HCT116 (cell line): ENCODE data around the gene SPTB. TPM values are rescaled to one million over a fixed set of nuclear protein-coding genes. Genes with fewer than 3 reads are reported as not detected.

ENCODE experiments used
- ATAC-seq: fragments of 200-7000 bp; cut with Tn5 transposase; 2 replicates; pipeline ENCODE4 v1.9.1; 2020; ENCODE audit warnings: mild to moderate bottlenecking, moderate library complexity
- BruUV-seq: library from RNA; stranded (reverse); fragments of 400-500 nt; replicated peaks from 2 replicates; lab custom pipeline; 2021; lab: Mats Ljungman, UMichigan
- CTCF ChIA-PET: fragments of 300-600 bp; sonication (Branson Sonifier 250); formaldehyde crosslinking; loops from one replicate; lab custom pipeline; 2021; ENCODE audit warnings: antibody characterized with exemption; lab: Charles Lee
- POLR2A ChIA-PET: fragments of 300-600, 350-600 bp; sonication (Branson Sonifier 250); formaldehyde crosslinking; loops from one replicate; lab custom pipeline; 2021; ENCODE audit warnings: antibody characterized with exemption; lab: Charles Lee
- RAD21 ChIA-PET, 2 experiments: fragments of 300-600 bp; sonication (Branson Sonifier 250); formaldehyde crosslinking; loops; one replicate each; lab custom pipeline; 2023; ENCODE audit warnings: low total read pairs in 2 of 2; ENCODE audit not compliant: uncharacterized antibody in 2 of 2, unreplicated experiment in 2 of 2, low non-redundant PET in 1 of 2; lab: Charles Lee
- DNase-seq: peaks from one replicate; pipeline ENCODE4 v3.0.0-alpha.2; 2010; ENCODE audit warnings: low read depth, low spot score
- H2AFZ ChIP-seq: fragments of 200-600 bp; shearing (Covaris generic), sonication (generic); 2 replicates; pipeline ENCODE4 v1.6.1; 2017; ENCODE audit warnings: low read depth, mixed run types, mixed read lengths, antibody characterized with exemption, low read length; ENCODE audit not compliant: poor library complexity, severe bottlenecking
- H3K27ac ChIP-seq: 2 replicates; pipeline ENCODE4 v1.5.1; 2012; ENCODE audit warnings: low read depth, low read length
- H3K27me3 ChIP-seq: fragments of 200-600 bp; sonication (generic); 2 replicates; pipeline ENCODE4 v1.6.1; 2016; ENCODE audit warnings: mixed run types, low read length, mixed read lengths; ENCODE audit not compliant: insufficient read depth
- H3K36me3 ChIP-seq, 2 experiments: fragments of 200-500 bp in 1 of 2; fragments of 200-600 bp in 1 of 2; sonication (Bioruptor generic) in 1 of 2; sonication (generic) in 1 of 2; 2 replicates each; pipeline versions ENCODE4 v1.5.1 to v1.6.1; 2014 to 2016; ENCODE audit warnings: low read length in 2 of 2, inconsistent platforms in 1 of 2, mixed read lengths in 1 of 2, mixed run types in 1 of 2; ENCODE audit not compliant: insufficient read depth in 2 of 2, control insufficient read depth in 1 of 2
- H3K4me1 ChIP-seq, 2 experiments: fragments of 200-600 bp in 1 of 2; sonication (generic) in 1 of 2; 2 replicates each; pipeline versions ENCODE4 v1.5.1 to v1.6.1; 2012 to 2017; ENCODE audit warnings: low read length in 2 of 2, inconsistent platforms in 1 of 2, mild to moderate bottlenecking in 1 of 2, mixed read lengths in 1 of 2, mixed run types in 1 of 2, moderate library complexity in 1 of 2; ENCODE audit not compliant: insufficient read depth in 2 of 2, control insufficient read depth in 1 of 2
- H3K4me2 ChIP-seq: fragments of 200-600 bp; sonication (generic); 2 replicates; pipeline ENCODE4 v1.6.1; 2017; ENCODE audit warnings: mixed run types, low read length, mixed read lengths
- H3K4me3 ChIP-seq, 2 experiments: fragments of 200-600 bp in 1 of 2; sonication (generic) in 1 of 2; replicated peaks in 1 of 2; 2 replicates each; pipeline ENCODE4 v1.5.1; 2011 to 2016; ENCODE audit warnings: low read length in 2 of 2, control low read depth in 1 of 2, low read depth in 1 of 2, mild to moderate bottlenecking in 1 of 2, mixed read lengths in 1 of 2, mixed run types in 1 of 2
- H3K79me2 ChIP-seq: fragments of 200-600 bp; sonication (generic); 2 replicates; pipeline ENCODE4 v1.6.1; 2017; ENCODE audit warnings: mild to moderate bottlenecking, mixed run types, low read length, moderate library complexity, mixed read lengths; ENCODE audit not compliant: insufficient read depth
- H3K9ac ChIP-seq: fragments of 200-600 bp; sonication (generic); 2 replicates; pipeline ENCODE4 v1.6.1; 2016; ENCODE audit warnings: low read length, mixed read lengths
- H3K9me2 ChIP-seq: fragments of 200-600 bp; sonication (generic), shearing (Covaris generic); 2 replicates; pipeline ENCODE4 v1.6.1; 2017; ENCODE audit warnings: mixed run types, mild to moderate bottlenecking, moderate library complexity; ENCODE audit not compliant: insufficient read depth
- H3K9me3 ChIP-seq, 2 experiments: fragments of 200-500 bp in 1 of 2; fragments of 200-600 bp in 1 of 2; sonication (Bioruptor generic) in 1 of 2; sonication (generic) in 1 of 2; 2 replicates each; pipeline ENCODE4 v1.6.1; 2014 to 2017; ENCODE audit warnings: low read length in 2 of 2, mixed read lengths in 2 of 2, inconsistent platforms in 1 of 2, low read depth in 1 of 2, mild to moderate bottlenecking in 1 of 2, mixed run types in 1 of 2, moderate library complexity in 1 of 2; ENCODE audit not compliant: control insufficient read depth in 1 of 2, insufficient read depth in 1 of 2
- H4K20me1 ChIP-seq: fragments of 200-600 bp; sonication (generic), shearing (Covaris generic); 2 replicates; pipeline ENCODE4 v1.6.1; 2017; ENCODE audit warnings: mixed run types, mild to moderate bottlenecking, moderate library complexity; ENCODE audit not compliant: insufficient read depth
- CEBPB ChIP-seq: IDR thresholded peaks from 2 replicates; pipeline ENCODE4 v1.6.1; 2012; ENCODE audit warnings: low read depth
- POLR2A ChIP-seq: IDR thresholded peaks from 2 replicates; pipeline ENCODE4 v1.7.0; 2011; ENCODE audit warnings: borderline replicate concordance; ENCODE audit not compliant: insufficient read depth, insufficient read length; ENCODE audit errors: extremely low read depth
- RAD21 ChIP-seq: IDR thresholded peaks from 2 replicates; pipeline ENCODE4 v1.6.1; 2012; ENCODE audit warnings: low read depth, mild to moderate bottlenecking
- SIN3A ChIP-seq: IDR thresholded peaks from 2 replicates; pipeline ENCODE4 v1.6.1; 2012; ENCODE audit warnings: low read depth
- SP1 ChIP-seq: IDR thresholded peaks from 2 replicates; pipeline ENCODE4 v1.6.1; 2012; ENCODE audit warnings: low read depth
- intact Hi-C: fragments of 100-400 bp; cut with micrococcal nuclease; formaldehyde crosslinking; loops from 2 replicates; pipeline ENCODE4 v1.10.0; 2022
- total RNA-seq: library from RNA; stranded (reverse); gene quantifications from one replicate; pipeline ENCODE4 v1.2.1, GENCODE V29; 2021; ENCODE audit not compliant: unreplicated experiment
- TF ChIP-seq, protein P1 (sequence below), 3 experiments: fragments of 200-600 bp in 1 of 3; sonication (generic) in 1 of 3; IDR thresholded peaks in 2 of 3; conservative IDR thresholded peaks in 1 of 3; 2 replicates each; pipeline ENCODE4 v1.5.1; 2012 to 2017; ENCODE audit warnings: low read depth in 2 of 3, low read length in 2 of 3, antibody characterized with exemption in 1 of 3, borderline replicate concordance in 1 of 3, control low read depth in 1 of 3, mild to moderate bottlenecking in 1 of 3, mixed read lengths in 1 of 3, mixed run types in 1 of 3, moderate library complexity in 1 of 3; ENCODE audit not compliant: insufficient read depth in 1 of 3

Gene SPTB
- total RNA-seq, 1 experiment from 2014 or later: 4.2 TPM

DNA sequence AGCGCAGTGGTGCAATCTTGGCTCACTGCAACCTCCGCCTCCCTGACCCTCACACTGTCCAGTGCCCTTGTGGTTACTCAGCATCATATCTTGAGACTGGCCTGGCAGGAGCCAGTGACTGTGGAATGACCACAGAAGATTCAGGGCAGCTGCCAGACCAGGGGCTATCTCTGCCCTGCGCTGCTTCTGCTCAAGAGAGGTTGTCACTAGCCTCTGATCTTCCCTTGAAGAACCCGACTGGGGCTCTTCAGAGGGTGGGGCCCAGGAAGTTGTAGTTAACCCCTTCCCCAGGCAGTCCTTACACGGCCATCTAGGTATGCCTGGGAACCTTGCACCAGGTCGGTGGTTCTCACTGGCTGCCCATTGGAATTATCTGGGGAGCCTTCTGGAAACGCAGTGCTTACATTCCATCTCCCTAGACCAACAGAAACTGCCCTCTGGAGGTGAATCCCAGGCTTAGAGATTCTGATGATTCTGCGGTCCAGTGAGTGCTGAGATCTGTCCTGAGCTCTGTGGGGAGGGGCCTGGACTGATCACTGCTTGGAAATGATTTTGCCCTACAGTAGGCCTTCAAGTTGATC, 134.1 kb downstream of the SPTB start:
- intact Hi-C loops: no loop called here
- POLR2A ChIA-PET: no interaction called here
- BruUV-seq: no TSS peak
- H3K9me2 ChIP-seq: no peaks in the 10 kb centered on the region
- no peaks in the 10 kb centered on the region for H3K4me1 ChIP-seq
- no peak overlapping the region for H2AFZ ChIP-seq
- H3K27ac ChIP-seq: no peak overlapping the region
- no peak overlapping the region for H3K4me2 ChIP-seq
- no peaks in the 10 kb centered on the region for H3K79me2 ChIP-seq
- CTCF ChIA-PET: no interaction called here
- TF ChIP-seq SIN3A (no peak), RAD21 (peak; percentile 56)
- TF ChIP-seq, protein P1, sequence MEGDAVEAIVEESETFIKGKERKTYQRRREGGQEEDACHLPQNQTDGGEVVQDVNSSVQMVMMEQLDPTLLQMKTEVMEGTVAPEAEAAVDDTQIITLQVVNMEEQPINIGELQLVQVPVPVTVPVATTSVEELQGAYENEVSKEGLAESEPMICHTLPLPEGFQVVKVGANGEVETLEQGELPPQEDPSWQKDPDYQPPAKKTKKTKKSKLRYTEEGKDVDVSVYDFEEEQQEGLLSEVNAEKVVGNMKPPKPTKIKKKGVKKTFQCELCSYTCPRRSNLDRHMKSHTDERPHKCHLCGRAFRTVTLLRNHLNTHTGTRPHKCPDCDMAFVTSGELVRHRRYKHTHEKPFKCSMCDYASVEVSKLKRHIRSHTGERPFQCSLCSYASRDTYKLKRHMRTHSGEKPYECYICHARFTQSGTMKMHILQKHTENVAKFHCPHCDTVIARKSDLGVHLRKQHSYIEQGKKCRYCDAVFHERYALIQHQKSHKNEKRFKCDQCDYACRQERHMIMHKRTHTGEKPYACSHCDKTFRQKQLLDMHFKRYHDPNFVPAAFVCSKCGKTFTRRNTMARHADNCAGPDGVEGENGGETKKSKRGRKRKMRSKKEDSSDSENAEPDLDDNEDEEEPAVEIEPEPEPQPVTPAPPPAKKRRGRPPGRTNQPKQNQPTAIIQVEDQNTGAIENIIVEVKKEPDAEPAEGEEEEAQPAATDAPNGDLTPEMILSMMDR (IDR thresholded peaks at IDR 0.05 in 2 of 3, conservative IDR thresholded peaks at IDR 0.05 in 1 of 3; ENCODE audit: borderline replicate concordance in 1 of 3, insufficient read depth in 1 of 3, low read depth in 2 of 3, low read length in 2 of 3): peak in 1 of 3 experiments; percentile 14; a peak in 1 of 6 replicates
- TF ChIP-seq, all 23 proteins: peak for 2
- ATAC-seq (peak; percentile 43), DNase-seq (no peak)
- Histone ChIP-seq H3K36me3 (peaks cover 23 to 27% of the 10 kb centered on the region in 2 experiments), H3K4me3 (no peak overlapping the region), H4K20me1 (no peaks in the 10 kb centered on the region), H3K27me3 (no peaks in the 10 kb centered on the region), H3K9me3 (no peaks in the 10 kb centered on the region), H3K9ac (no peak overlapping the region)
- RAD21 ChIA-PET: no interaction called here

DNA sequence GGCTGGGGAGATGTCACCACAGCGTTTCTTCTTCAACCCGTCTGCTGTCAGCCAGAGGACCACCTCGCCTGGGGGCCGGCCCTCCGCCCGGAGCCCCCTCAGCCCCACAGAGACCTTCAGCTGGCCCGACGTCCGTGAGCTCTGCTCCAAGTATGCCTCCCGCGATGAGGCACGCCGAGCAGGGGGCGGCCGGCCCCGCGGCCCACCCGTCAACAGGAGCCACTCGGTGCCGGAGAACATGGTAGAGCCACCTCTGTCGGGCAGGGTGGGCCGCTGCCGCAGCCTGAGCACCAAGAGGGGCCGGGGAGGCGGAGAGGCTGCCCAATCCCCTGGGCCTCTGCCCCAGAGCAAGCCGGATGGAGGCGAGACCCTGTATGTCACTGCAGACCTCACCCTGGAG, 136.6 kb downstream of the SPTB start:
- no peaks in the 10 kb centered on the region for H3K9me3 ChIP-seq
- H4K20me1 ChIP-seq: no peaks in the 10 kb centered on the region
- H3K9me2 ChIP-seq: no peaks in the 10 kb centered on the region
- no peak for ATAC-seq
- no peak overlapping the region for H3K27ac ChIP-seq
- no peak overlapping the region for H3K4me3 ChIP-seq
- no peaks in the 10 kb centered on the region for H3K4me1 ChIP-seq
- intact Hi-C loops: no loop called here
- BruUV-seq: no TSS peak
- POLR2A ChIA-PET: no interaction called here
- TF ChIP-seq SP1: no peak
- TF ChIP-seq POLR2A: no peak
- no peak for TF ChIP-seq CEBPB
- TF ChIP-seq, all 23 proteins: peak for 0
- no peaks in the 10 kb centered on the region for H3K79me2 ChIP-seq
- H3K9ac ChIP-seq: no peak overlapping the region
- no peak overlapping the region for H2AFZ ChIP-seq
- H3K27me3 ChIP-seq: no peaks in the 10 kb centered on the region
- peaks cover 26 to 38% of the 10 kb centered on the region in 2 experiments for H3K36me3 ChIP-seq
- H3K4me2 ChIP-seq: no peak overlapping the region
- no peak for DNase-seq
- ChIA-PET RAD21 (no interaction called here), CTCF (no interaction called here)
